Mucosa of gallbladder (tissue), 1 donor: ENCODE measurements around the gene TAF5. TPM values are rescaled to one million over a fixed set of nuclear protein-coding genes. Genes with fewer than 3 reads are reported as not detected.
"Not testable (repeated sequence)": the region's sequence is repeated elsewhere in the genome, so short reads cannot be mapped to it uniquely, and the experiment has no call there.

ENCODE experiments used
- DNase-seq: peaks from one replicate; pipeline ENCODE4 v3.0.0-alpha.2; 2020; ENCODE audit warnings: low spot score
- total RNA-seq: library from RNA; stranded (reverse); gene quantifications from one replicate; pipeline ENCODE4 v1.2.1, GENCODE V29; 2021
- donor health status: DM: no; HTN: no; CAD: no.

The TAF5 gene
- total RNA-seq, result 4.1 TPM

DNA sequence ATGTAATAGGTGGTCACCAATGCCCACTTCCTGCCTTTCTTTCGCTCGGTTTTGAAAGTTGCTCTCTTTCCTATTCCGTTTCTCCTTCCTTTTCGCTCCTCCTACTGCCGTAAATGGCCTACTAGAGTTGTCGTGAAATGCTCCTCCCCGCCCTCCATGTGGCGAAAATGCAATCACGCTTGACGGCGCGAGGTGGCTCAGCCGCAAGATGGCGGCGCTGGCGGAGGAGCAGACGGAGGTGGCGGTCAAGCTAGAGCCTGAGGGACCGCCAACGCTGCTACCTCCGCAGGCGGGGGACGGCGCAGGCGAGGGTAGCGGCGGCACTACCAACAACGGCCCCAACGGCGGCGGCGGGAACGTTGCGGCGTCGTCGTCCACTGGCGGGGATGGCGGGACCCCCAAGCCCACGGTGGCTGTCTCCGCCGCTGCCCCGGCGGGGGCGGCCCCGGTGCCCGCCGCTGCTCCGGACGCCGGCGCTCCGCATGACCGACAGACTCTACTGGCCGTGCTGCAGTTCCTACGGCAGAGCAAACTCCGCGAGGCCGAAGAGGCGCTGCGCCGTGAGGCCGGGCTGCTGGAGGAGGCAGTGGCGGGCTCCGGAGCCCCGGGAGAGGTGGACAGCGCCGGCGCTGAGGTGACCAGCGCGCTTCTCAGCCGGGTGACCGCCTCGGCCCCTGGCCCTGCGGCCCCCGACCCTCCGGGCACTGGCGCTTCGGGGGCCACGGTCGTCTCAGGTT, at the start of gene TAF5:
Gene TAF5 (plus strand): TSS at position 195 of the 737 bp plus-strand sequence. CDS start 14 bp downstream, at position 209.
- peak; percentile 95 for DNase-seq

DNA sequence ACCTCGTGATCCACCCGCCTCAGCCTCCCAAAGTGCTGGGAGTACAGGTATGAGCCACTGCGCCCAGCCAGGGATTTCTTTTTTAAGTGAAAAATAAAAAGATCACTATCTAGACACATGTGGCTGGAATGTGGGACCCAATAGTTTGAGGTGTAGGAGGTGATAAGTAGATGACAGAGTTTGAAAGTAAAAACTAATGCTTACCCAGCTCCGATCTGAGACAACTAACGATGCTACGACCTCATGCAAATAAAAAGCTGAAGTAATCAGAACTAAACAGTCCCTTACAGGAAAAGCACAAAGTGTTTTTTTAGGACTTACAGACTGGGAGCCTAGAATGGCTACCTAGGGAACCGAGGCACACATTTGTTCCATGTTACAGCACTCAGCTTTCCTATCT, 39.9 kb upstream of the TAF5 start:
- no peak for DNase-seq

DNA sequence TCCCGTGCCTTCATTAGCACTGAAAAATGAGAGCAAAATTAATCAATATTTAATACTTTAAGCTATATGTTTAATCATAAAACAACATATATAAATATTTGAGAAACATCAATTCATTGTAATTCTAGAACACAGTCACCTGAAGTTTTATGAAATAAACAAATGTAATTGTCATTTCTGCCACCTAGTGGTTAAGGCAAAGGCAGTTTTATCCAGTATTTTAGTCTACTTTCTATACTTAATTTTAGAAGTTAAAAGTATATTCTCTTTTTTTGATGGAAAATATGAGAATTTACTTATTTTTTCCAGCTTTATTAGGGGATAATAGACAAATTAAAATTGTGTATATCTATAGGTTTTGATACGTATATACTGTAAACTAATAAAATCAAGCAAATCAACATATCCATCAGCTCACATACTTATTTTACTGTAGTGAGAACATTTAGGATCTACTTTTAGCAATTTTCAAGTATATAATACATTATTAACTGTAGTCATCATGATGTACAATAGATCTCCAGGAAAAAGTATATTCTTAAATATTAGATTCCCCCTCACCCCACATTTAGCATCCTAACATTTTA, 33.7 kb upstream of the TAF5 start:
- DNase-seq, result no peak

DNA sequence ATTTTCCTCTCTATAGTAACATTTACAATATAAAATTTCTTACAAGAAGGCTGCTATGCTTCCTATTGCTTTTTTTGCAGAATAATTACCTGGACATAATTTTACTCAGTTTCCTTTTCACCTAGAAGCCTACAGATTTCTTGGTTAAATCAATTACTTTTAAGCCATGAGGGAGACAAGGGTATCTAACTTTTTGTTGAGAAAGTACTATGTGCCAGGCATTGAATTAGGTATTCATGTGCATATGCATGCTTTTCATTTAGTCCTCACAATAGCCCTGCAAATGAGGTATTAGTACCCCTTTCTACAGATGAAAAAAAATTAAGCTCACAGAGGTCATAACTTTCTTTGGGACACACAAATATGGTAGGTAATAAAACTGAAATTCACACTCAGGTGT, 33.2 kb upstream of the TAF5 start:
- DNase-seq, result no peak

DNA sequence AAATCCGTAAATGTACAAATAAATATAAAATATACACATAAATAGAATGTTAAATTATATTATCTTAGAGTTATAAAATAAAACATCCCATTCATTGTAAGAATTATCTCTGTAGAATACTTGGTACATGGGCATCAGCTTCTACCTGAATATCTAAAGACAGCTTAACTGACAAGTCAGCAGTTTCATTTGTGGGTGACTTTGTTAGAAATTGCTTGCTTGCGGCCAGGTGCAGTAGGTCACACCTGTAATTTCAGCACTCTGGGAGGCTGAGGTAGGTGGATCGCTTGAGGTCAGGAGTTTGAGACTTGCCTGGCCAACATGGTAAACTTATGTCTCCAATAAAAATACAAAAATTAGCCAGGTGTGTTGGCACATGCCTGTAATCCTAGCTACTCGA, 31.4 kb upstream of the TAF5 start:
- no peak for DNase-seq

DNA sequence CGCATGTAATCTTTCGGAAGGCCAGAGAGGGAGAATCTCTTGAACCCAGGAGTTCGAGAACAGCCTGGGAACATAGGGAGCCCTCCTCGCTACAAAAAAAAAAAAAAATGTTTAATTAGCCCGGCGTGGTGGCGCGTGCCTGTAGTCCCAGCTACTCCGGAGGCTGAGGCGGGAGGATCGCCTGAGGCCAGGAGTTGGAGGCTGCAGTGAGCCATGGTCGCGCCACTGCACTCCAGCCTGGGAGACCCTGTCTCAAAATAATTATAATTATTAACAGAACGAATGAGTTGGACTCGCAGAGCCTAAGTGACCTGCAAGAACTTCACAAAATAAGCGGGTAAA, 17.6 kb upstream of the TAF5 start:
- no peak for DNase-seq

DNA sequence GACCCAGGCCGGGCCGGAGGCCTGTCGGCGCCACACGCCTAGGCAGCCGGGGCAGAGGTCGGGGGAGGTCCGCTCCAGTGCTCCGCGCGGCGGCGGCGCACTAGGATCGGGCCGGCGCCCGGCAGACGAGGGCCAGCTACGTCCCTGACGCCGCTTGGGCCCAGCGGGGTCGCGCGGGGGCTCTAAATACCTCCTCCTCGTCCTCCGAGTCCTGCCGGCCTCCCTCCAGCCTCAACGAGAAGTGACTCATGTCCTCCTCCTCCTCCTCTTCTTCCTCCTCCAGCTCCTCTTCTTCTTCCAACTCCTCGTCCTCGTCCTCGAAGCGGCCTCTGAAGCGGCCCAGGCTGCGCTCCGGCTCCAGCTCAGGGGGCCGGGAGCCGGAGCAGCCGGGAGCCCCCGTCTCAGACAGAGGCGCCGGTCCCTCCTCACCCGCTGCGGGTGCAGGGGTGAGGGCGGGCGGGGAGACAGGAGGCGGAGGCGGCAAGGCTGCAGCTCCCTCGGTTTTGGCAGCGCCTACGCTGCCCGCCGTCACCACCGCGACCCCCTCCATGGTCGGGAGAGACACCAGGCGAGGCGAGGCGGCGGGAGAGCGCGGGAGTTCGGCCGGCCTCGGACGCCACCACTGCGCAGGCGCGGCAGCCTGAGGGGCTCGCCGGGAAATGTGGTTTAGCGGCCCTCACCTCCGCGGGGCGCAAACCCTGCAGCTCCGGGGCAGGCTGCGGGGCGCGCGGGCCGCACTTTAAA, 17.1 kb upstream of the TAF5 start, which contains the start of gene PCGF6:
Gene PCGF6 (minus strand): TSS at position 624 of the 744 bp plus-strand sequence. CDS start 74 bp downstream, at position 550.
- peak; percentile 70 for DNase-seq

DNA sequence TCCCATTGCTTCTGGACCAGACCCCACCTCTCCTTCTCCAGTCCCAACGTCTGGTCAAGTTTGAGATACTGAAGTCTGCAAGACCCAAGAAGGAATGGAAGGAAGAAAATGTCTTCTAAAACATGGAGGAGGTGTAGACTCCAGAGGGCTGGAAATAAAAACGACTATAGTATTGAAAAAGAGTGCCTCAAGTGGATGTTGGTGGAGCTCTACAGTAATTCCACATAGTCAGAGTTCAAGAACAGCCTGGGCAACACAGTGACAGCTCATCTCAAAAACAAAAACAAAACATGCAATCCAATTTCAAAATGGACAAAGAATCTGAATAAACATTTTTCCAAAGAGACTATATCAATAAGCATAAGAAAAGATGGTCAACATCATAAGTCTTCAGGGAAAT, 14.5 kb upstream of the TAF5 start:
- no peak for DNase-seq

DNA sequence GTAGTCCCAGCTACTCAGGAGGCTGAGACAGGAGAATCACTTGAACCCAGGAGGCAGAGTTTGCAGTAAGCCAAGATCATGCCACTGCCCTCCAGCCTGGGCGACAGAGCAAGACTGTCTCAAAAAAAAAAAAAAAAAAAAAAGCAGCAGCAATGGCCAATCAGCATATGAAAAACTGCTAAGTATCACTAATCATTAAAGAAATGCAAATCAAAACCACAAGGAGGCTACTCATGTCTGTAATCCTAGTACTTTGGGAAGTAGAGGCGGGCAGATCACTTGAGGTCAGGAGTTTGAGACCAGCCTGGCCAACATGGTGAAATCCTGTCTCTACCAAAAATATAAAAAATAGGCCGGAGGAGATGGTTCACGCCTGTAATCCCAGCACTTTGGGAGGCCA, 13.2 kb upstream of the TAF5 start:
- not testable (repeated sequence) for DNase-seq

DNA sequence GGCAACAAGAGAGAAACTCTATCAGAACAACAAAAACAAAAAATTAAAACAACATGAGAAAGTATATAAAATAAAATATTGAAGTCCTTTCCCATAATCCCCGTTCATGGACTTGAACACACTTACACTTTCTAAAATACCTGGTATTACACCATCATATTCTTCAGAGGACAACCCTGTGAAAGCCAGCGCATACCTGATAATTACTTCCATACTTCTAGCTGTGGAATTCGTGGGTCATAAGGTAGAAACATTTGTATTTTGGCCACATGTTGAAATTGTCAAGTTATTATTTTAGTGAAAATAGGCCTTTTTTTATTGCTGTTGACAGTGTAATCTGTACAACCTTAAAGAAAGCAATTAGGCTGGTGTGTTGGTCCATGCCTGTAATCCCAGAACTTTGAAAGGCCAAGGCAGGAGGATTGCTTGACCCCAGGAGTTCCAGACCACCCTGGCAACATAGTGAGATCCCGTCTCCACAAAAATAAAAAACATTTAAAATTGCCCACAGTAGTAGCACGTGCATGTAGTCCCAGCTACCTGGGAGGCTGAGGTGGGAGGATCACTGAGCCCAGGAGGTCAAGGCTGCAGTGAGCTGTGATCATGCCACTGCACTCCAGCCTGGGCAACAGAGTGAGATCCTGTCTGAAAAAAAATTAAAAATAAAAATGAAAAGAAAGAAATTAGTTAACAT, 11.7 kb upstream of the TAF5 start:
- DNase-seq, result no peak

DNA sequence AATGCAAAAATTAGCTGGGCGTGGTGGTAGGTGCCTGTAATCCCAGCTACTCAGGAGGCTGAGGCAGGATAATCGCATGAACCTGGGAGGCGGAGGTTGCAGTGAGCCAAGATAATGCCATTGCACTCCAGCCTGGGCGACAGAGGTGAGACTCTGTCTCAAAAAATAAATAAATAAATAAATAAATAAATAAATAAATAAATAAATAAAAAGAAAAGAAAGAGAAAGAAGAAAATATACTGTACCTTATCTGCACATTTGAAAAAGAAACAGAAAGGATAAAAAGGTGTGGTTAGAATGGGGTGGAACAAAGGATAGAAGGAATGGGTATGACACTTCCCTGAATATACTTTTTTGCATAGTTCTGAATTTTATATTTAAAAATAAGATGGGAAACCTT, 8.3 kb upstream of the TAF5 start:
- DNase-seq, result not testable (repeated sequence)

DNA sequence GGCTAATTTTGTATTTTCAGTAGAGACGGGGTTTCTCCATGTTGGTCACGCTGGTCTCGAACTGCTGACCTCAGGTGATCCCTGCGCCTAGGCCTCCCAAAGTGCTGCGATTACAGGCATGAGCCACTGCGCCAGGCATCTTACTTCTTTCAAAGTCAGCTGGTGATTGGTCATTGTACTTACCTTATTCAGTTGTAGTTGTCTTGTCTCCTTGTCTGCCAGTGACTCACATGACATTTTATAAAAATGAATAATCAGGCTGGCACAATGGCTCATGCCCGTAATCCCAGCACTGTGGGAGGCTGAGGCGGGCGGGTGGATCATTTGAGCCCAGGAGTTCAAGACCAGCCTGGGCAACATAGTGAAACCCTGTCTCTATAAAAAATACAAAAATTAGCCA, 7.0 kb upstream of the TAF5 start:
- DNase-seq, result not testable (repeated sequence)

DNA sequence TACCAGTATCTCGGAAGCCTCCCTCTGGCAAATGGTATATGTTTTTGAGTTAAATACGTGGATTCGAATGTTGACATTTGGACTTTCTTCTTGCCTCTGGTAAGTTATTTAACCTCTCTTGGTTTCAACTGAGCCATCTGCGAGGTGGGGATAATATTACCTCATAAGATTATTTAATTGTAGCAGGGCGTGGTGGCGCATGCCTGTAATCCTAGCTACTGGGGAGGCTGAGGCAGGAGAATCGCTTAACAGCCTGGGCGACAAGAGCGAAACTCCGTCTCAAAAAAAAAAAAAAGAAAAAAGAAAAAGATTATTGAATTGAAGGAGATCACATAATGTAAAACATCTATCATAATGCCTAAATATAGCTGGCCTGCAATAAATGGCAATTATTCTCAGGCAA, 396 bp upstream of the TAF5 start:
- no peak for DNase-seq

DNA sequence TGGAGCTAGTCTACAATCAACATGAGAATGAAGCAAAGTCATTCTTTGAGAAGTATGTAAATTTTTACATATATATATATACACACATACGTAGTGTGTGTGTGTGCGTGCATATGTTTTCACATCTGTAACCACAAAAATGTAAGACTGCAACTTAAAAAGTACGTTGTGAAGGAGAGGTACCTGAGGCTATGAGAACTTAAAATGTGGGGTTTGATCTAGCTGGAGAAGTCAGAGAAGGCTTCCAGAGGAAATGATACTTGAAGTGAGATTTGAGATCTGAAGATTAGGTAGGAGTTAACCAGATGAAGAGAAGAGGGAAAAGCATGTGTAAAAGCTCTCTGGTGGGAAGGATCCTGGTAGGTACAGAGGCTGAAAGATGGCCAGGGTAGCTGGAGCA, 5.8 kb downstream of the TAF5 start:
- no peak for DNase-seq

DNA sequence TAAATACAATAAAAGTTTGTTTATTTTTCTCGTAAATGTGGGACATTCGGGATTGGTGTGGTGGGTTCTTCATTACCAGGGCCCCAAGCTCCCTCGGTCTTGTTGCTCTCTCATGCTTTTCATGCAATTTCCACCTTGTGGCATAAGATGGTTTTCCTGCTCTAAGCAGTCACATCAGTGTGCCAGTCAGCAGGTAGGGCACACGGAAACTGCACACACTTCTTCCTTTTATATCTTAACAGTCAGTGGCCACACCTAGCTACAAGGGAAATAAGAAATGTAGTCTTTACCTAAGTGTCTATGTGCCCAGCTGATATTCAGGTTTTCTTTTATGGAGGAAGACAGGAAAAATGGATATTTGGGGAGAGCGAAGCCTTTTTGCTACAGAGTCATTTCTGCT, 6.5 kb downstream of the TAF5 start:
- DNase-seq, result no peak

DNA sequence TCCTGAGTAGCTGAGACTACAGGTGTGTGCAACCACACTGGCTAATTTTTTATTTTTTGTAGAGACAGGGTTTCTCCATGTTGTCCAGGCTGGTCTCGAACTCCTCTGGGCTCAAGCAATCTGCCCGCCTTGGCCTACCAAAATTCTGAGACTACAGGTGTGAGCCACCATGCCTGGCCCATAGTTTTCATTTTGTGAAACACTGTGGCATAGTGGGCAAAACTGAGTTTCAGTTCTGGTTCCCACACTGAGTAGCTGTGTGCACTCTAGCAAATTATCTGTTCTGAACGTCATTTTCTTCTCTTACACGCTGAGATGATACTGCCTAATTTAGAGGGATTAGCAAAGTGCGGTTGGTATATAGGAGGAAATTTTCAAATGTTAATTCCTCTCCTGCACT, 15.0 kb downstream of the TAF5 start:
- no peak for DNase-seq

DNA sequence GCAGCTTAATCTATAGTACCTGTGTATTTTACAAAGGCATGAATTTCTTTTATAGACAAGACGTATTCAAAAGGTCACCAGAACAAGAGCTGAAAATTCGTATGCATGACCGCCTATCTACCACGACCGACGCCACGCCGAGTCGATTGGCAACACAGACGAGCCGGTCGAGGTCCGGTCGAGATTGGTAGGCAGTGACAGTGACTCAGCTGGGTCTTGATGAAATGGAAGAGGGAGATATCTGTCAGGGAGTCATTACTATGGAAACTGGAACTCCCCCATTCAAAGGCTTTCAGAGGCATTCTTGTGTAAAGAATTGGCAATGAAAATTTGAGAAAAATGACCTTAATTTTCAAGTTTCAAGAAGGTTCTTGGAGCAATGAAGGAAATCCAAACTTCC, 26.4 kb downstream of the TAF5 start:
- DNase-seq, result no peak

DNA sequence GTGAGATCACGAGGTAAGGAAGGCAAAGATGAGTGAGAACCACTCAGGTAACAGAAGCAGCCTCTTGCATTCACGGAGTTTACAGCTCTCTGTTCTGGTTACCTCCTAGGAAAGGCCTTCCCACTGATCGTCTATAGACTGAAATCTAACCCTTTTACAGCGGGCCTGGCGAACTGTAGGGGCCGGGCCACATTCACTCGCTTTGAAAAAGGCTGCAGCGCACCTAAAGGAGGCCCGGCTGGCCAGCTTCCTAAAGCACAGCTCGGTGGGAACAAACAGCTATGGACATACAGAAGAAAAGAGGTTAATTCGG, 27.9 kb downstream of the TAF5 start:
- no peak for DNase-seq

DNA sequence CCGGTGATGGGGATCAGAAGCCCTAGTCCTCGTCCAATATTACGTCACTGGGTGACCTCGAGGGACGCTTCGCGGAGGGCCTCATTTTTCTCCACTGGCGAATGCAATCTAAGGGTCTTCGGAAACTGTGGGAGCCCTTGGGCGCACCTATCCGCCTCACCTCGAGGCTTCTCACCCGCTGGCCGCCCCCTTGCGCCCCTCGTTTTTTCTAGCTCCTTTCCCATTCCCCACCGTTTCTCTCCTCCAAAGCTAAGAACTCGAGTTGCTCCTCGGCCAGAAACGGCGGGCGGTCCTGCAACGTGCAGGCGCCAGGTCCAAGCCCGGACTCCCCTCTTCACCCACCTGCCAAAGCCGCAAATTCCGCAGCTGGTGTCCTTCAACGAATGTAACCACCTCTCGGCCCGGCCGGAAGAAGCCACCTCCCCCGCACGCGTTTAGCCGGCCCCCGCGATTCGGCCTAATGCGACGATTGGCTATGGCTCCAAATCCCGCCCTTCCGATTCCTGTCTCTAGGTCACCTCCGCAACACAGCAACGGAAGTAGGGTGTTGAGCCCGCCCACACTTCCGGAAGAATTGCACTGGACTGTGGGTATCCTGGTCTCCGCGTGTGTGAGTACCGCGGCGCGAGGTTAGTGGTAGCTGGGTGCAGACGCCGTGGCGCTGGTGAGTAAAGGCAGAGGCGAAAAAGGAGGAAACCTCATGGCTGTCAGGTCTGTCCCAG, 28.5 kb downstream of the TAF5 start, which contains the start of the genes ATP5MK and PDCD11:
Gene ATP5MK (minus strand): TSS at position 409 of the 722 bp plus-strand sequence. CDS start 4,018 bp downstream, outside the sequence.
Gene PDCD11 (plus strand): TSS at position 560 of the 722 bp plus-strand sequence. CDS start 1,801 bp downstream, outside the sequence.
- DNase-seq, result peak; percentile 97

DNA sequence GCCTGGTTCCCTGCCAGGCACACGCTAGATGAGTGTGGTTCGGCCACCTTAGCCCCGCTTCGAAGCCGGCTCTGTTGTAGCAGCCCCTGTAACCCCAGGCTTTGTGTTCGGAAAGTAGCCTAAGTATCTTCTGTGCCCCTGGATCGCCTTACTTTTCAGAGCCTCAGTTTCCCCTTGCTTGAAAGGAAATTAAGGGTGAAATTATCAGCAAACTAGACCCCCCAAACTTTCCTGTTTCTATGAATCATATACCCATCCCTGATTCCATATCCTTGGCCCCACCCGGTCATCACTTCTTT, 29.0 kb downstream of the TAF5 start:
- DNase-seq, result no peak

DNA sequence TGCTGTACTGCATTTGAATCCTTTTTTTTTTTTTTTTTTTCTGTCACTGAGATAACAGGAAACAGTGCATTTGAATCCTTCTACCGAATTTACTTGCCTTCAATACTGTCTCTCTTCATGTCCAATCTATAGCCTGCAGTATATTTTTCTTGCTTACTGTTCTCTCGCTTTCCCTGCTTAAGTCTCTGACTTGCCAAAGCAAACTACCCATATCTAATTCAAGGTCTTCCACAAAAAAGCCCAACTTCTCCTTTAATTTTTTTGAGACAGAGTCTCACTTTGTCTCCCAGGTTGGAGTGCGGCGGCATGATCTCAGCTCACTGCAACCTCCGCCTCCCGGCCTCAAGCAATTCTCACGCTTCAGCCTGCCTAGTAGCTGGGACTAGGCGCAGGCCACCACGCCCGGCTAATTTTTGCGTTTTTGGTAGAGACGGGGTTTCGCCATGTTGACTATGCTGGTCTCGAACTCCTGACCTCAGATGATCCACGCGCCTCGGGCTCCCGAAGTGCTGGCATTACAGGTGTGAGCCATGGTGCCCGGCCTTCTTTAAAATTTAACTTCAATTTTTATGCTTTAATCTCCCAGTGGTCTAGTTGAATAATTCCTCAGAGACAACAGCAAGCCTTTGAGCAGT, 29.5 kb downstream of the TAF5 start:
- no peak for DNase-seq
